ENCODE measurements around the gene MTCH1. TPM values are rescaled to one million over a fixed set of nuclear protein-coding genes. Genes with fewer than 3 reads are reported as not detected.

The MTCH1 gene
- total RNA-seq, 1 experiment from 2014 or later: 204 TPM

DNA sequence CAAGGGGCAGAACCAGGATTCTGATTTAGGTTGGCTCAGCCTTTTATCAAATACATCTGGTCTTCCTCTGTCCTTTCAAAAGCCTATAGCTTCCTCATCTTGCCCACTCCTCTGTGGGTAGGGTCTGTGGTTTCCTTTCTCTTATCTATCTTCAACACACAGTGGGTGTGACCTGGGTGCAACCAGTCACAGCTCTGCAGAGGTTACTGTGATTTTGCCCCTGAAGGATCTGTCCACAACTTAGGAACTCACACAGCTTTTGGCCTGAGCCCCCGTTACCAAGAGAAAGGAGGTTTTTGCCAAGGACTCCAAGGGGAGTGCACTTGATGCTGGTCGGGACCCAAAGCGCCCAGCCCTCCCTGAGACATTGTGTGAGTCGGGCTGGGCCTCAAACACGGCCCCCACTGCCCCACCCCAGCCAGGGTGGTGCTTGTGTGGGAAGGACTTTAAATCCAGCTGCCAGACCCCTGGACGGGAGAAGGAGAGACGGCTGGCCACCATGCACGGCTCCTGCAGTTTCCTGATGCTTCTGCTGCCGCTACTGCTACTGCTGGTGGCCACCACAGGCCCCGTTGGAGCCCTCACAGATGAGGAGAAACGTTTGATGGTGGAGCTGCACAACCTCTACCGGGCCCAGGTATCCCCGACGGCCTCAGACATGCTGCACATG is 31.6 kb downstream of the MTCH1 start, which contains the start of gene PI16:
Gene PI16 (plus strand): TSS at position 477 of the 670 bp plus-strand sequence. CDS start 23 bp downstream, at position 500.
- ChIA-PET CTCF (interaction anchor here (0.9 to 2.0 kb wide), 4 partner anchors 41 to 172 kb away, joined by 3 to 8 read pairs (median 5); no protein-coding TSS in a partner anchor), POLR2A (no interaction called here)
- ATAC-seq (no peak), DNase-seq (ENCODE audit: low spot score) (peak; percentile 8)
- Mint-ChIP-seq H3K4me3 (no peak within 1 kb of the TSS), H3K9me3 (no peaks in the 10 kb centered on the region), H3K36me3 (no peaks in the 10 kb centered on the region), H3K27me3 (ENCODE audit: low read depth) (no peaks in the 10 kb centered on the region), H3K27ac (no peak within 1 kb of the TSS), H3K4me1 (peaks cover 20% of the 10 kb centered on the region)
- TF ChIP-seq ZBTB21 (CRISPR knock-in tag; IDR thresholded peaks at IDR 0.05; ENCODE audit: borderline replicate concordance) (no peak), CBFB (CRISPR knock-in tag; IDR thresholded peaks at IDR 0.05; ENCODE audit: low read depth) (no peak), SOX15 (CRISPR knock-in tag; IDR thresholded peaks at IDR 0.05) (no peak), ZNF263 (CRISPR knock-in tag; IDR thresholded peaks at IDR 0.05; ENCODE audit: low read depth) (no peak), ATF1 (CRISPR knock-in tag; IDR thresholded peaks at IDR 0.05) (no peak), CREB1 (CRISPR knock-in tag; IDR thresholded peaks at IDR 0.05) (no peak)
- TF ChIP-seq, protein P1, sequence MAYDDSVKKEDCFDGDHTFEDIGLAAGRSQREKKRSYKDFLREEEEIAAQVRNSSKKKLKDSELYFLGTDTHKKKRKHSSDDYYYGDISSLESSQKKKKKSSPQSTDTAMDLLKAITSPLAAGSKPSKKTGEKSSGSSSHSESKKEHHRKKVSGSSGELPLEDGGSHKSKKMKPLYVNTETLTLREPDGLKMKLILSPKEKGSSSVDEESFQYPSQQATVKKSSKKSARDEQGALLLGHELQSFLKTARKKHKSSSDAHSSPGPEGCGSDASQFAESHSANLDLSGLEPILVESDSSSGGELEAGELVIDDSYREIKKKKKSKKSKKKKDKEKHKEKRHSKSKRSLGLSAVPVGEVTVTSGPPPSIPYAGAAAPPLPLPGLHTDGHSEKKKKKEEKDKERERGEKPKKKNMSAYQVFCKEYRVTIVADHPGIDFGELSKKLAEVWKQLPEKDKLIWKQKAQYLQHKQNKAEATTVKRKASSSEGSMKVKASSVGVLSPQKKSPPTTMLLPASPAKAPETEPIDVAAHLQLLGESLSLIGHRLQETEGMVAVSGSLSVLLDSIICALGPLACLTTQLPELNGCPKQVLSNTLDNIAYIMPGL (CRISPR knock-in tag; IDR thresholded peaks at IDR 0.05): no peak
- TF ChIP-seq, protein P2, sequence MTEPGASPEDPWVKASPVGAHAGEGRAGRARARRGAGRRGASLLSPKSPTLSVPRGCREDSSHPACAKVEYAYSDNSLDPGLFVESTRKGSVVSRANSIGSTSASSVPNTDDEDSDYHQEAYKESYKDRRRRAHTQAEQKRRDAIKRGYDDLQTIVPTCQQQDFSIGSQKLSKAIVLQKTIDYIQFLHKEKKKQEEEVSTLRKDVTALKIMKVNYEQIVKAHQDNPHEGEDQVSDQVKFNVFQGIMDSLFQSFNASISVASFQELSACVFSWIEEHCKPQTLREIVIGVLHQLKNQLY (CRISPR knock-in tag; IDR thresholded peaks at IDR 0.05): no peak
- TF ChIP-seq, protein P3, sequence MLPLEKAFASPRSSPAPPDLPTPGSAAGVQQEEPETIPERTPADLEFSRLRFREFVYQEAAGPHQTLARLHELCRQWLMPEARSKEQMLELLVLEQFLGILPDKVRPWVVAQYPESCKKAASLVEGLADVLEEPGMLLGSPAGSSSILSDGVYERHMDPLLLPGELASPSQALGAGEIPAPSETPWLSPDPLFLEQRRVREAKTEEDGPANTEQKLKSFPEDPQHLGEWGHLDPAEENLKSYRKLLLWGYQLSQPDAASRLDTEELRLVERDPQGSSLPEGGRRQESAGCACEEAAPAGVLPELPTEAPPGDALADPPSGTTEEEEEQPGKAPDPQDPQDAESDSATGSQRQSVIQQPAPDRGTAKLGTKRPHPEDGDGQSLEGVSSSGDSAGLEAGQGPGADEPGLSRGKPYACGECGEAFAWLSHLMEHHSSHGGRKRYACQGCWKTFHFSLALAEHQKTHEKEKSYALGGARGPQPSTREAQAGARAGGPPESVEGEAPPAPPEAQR (CRISPR knock-in tag; IDR thresholded peaks at IDR 0.05): no peak
- TF ChIP-seq, protein P4, sequence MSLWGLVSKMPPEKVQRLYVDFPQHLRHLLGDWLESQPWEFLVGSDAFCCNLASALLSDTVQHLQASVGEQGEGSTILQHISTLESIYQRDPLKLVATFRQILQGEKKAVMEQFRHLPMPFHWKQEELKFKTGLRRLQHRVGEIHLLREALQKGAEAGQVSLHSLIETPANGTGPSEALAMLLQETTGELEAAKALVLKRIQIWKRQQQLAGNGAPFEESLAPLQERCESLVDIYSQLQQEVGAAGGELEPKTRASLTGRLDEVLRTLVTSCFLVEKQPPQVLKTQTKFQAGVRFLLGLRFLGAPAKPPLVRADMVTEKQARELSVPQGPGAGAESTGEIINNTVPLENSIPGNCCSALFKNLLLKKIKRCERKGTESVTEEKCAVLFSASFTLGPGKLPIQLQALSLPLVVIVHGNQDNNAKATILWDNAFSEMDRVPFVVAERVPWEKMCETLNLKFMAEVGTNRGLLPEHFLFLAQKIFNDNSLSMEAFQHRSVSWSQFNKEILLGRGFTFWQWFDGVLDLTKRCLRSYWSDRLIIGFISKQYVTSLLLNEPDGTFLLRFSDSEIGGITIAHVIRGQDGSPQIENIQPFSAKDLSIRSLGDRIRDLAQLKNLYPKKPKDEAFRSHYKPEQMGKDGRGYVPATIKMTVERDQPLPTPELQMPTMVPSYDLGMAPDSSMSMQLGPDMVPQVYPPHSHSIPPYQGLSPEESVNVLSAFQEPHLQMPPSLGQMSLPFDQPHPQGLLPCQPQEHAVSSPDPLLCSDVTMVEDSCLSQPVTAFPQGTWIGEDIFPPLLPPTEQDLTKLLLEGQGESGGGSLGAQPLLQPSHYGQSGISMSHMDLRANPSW (CRISPR knock-in tag; conservative IDR thresholded peaks at IDR 0.05; ENCODE audit: low read depth): no peak
- TF ChIP-seq, protein P5, sequence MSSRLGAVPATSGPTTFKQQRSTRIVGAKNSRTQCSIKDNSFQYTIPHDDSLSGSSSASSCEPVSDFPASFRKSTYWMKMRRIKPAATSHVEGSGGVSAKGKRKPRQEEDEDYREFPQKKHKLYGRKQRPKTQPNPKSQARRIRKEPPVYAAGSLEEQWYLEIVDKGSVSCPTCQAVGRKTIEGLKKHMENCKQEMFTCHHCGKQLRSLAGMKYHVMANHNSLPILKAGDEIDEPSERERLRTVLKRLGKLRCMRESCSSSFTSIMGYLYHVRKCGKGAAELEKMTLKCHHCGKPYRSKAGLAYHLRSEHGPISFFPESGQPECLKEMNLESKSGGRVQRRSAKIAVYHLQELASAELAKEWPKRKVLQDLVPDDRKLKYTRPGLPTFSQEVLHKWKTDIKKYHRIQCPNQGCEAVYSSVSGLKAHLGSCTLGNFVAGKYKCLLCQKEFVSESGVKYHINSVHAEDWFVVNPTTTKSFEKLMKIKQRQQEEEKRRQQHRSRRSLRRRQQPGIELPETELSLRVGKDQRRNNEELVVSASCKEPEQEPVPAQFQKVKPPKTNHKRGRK (CRISPR knock-in tag; IDR thresholded peaks at IDR 0.05; ENCODE audit: borderline replicate concordance): no peak
- TF ChIP-seq, protein P6, sequence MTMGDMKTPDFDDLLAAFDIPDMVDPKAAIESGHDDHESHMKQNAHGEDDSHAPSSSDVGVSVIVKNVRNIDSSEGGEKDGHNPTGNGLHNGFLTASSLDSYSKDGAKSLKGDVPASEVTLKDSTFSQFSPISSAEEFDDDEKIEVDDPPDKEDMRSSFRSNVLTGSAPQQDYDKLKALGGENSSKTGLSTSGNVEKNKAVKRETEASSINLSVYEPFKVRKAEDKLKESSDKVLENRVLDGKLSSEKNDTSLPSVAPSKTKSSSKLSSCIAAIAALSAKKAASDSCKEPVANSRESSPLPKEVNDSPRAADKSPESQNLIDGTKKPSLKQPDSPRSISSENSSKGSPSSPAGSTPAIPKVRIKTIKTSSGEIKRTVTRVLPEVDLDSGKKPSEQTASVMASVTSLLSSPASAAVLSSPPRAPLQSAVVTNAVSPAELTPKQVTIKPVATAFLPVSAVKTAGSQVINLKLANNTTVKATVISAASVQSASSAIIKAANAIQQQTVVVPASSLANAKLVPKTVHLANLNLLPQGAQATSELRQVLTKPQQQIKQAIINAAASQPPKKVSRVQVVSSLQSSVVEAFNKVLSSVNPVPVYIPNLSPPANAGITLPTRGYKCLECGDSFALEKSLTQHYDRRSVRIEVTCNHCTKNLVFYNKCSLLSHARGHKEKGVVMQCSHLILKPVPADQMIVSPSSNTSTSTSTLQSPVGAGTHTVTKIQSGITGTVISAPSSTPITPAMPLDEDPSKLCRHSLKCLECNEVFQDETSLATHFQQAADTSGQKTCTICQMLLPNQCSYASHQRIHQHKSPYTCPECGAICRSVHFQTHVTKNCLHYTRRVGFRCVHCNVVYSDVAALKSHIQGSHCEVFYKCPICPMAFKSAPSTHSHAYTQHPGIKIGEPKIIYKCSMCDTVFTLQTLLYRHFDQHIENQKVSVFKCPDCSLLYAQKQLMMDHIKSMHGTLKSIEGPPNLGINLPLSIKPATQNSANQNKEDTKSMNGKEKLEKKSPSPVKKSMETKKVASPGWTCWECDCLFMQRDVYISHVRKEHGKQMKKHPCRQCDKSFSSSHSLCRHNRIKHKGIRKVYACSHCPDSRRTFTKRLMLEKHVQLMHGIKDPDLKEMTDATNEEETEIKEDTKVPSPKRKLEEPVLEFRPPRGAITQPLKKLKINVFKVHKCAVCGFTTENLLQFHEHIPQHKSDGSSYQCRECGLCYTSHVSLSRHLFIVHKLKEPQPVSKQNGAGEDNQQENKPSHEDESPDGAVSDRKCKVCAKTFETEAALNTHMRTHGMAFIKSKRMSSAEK (CRISPR knock-in tag; IDR thresholded peaks at IDR 0.05; ENCODE audit: borderline replicate concordance): no peak
